ENCODE data around the gene WNT3A. TPM values are rescaled to one million over a fixed set of nuclear protein-coding genes. Genes with fewer than 3 reads are reported as not detected.

WNT3A gene
- total RNA-seq, 2 donors from 2014 or later: not detected

GRCh38 chr1:227987181-227987580 is 19.6 kb upstream of the WNT3A start:
- H3K27ac Mint-ChIP-seq: no peak overlapping the region
- no peak overlapping the region for H3K4me3 Mint-ChIP-seq
- H3K4me1 Mint-ChIP-seq: no peaks in the 10 kb centered on the region
- H3K27me3 Mint-ChIP-seq: peaks cover 24% of the 10 kb centered on the region
- ATAC-seq (replicated peaks): no peak
- H3K9me3 Mint-ChIP-seq: peaks cover 6% of the 10 kb centered on the region
- H3K36me3 Mint-ChIP-seq (ENCODE audit: low read depth): no peaks in the 10 kb centered on the region

- Mint-ChIP-seq H3K27me3 (peaks cover 15% of the 10 kb centered on the region), H3K27ac (no peak overlapping the region), H3K36me3 (ENCODE audit: low read depth) (no peaks in the 10 kb centered on the region), H3K4me3 (no peak overlapping the region), H3K4me1 (no peaks in the 10 kb centered on the region), H3K9me3 (peaks cover 17% of the 10 kb centered on the region)
- no peak for ATAC-seq (replicated peaks)
These were observed 12.0 kb upstream of the WNT3A start for GRCh38 chr1:227994632-227995300.

GRCh38 chr1:227996187-227996950 is 10.4 kb upstream of the WNT3A start:
- no peak overlapping the region for H3K27ac Mint-ChIP-seq
- peaks cover 17% of the 10 kb centered on the region for H3K9me3 Mint-ChIP-seq
- no peaks in the 10 kb centered on the region for H3K36me3 Mint-ChIP-seq (ENCODE audit: low read depth)
- no peak for ATAC-seq (replicated peaks)
- no peak overlapping the region for H3K4me3 Mint-ChIP-seq
- no peaks in the 10 kb centered on the region for H3K4me1 Mint-ChIP-seq
- peaks cover 19% of the 10 kb centered on the region for H3K27me3 Mint-ChIP-seq

GRCh38 chr1:227998374-227999055 is 8.3 kb upstream of the WNT3A start:
- Mint-ChIP-seq H3K4me3 (no peak overlapping the region), H3K36me3 (ENCODE audit: low read depth) (no peaks in the 10 kb centered on the region), H3K9me3 (peaks cover 17% of the 10 kb centered on the region), H3K27me3 (peaks cover 25% of the 10 kb centered on the region), H3K27ac (no peak overlapping the region), H3K4me1 (no peaks in the 10 kb centered on the region)
- ATAC-seq (replicated peaks): no peak

GRCh38 chr1:227999056-227999930 is 7.5 kb upstream of the WNT3A start:
- Mint-ChIP-seq H3K27ac (no peak overlapping the region), H3K4me3 (no peak overlapping the region), H3K4me1 (no peaks in the 10 kb centered on the region), H3K36me3 (ENCODE audit: low read depth) (no peaks in the 10 kb centered on the region), H3K27me3 (peaks cover 32% of the 10 kb centered on the region), H3K9me3 (peaks cover 17% of the 10 kb centered on the region)
- ATAC-seq (replicated peaks): peak; percentile 92

- Mint-ChIP-seq H3K27ac (no peak overlapping the region), H3K36me3 (ENCODE audit: low read depth) (no peaks in the 10 kb centered on the region), H3K4me1 (no peaks in the 10 kb centered on the region), H3K27me3 (peaks cover 35% of the 10 kb centered on the region), H3K9me3 (peaks cover 17% of the 10 kb centered on the region), H3K4me3 (no peak overlapping the region)
- ATAC-seq (replicated peaks): no peak
These were observed 6.4 kb upstream of the WNT3A start for GRCh38 chr1:228000416-228000815.

GRCh38 chr1:228000836-228001563 is 5.8 kb upstream of the WNT3A start:
- no peak overlapping the region for H3K4me3 Mint-ChIP-seq
- peaks cover 17% of the 10 kb centered on the region for H3K9me3 Mint-ChIP-seq
- H3K4me1 Mint-ChIP-seq: no peaks in the 10 kb centered on the region
- H3K36me3 Mint-ChIP-seq (ENCODE audit: low read depth): no peaks in the 10 kb centered on the region
- H3K27me3 Mint-ChIP-seq: peaks cover 41% of the 10 kb centered on the region
- no peak for ATAC-seq (replicated peaks)
- no peak overlapping the region for H3K27ac Mint-ChIP-seq

- Mint-ChIP-seq H3K36me3 (ENCODE audit: low read depth) (no peaks in the 10 kb centered on the region), H3K27me3 (peaks cover 42% of the 10 kb centered on the region), H3K27ac (no peak overlapping the region), H3K4me1 (no peaks in the 10 kb centered on the region), H3K4me3 (no peak overlapping the region), H3K9me3 (peaks cover 8% of the 10 kb centered on the region)
- ATAC-seq (replicated peaks): no peak
These were observed 4.9 kb upstream of the WNT3A start for GRCh38 chr1:228001738-228002535.

GRCh38 chr1:228002792-228003191 is 4.0 kb upstream of the WNT3A start:
- H3K4me1 Mint-ChIP-seq: no peaks in the 10 kb centered on the region
- no peak for ATAC-seq (replicated peaks)
- H3K4me3 Mint-ChIP-seq: no peak overlapping the region
- H3K27ac Mint-ChIP-seq: no peak overlapping the region
- peaks cover 47% of the 10 kb centered on the region for H3K27me3 Mint-ChIP-seq
- H3K9me3 Mint-ChIP-seq: peaks cover 6% of the 10 kb centered on the region
- no peaks in the 10 kb centered on the region for H3K36me3 Mint-ChIP-seq (ENCODE audit: low read depth)

- ATAC-seq (replicated peaks): no peak
- Mint-ChIP-seq H3K27ac (no peak overlapping the region), H3K4me3 (no peak overlapping the region), H3K36me3 (ENCODE audit: low read depth) (no peaks in the 10 kb centered on the region), H3K4me1 (no peaks in the 10 kb centered on the region), H3K27me3 (peaks cover 42% of the 10 kb centered on the region), H3K9me3 (no peaks in the 10 kb centered on the region)
These were observed 3.1 kb upstream of the WNT3A start for GRCh38 chr1:228003461-228004330.

- ATAC-seq (replicated peaks): peak; percentile 69
- Mint-ChIP-seq H3K4me3 (no peak overlapping the region), H3K4me1 (no peaks in the 10 kb centered on the region), H3K36me3 (ENCODE audit: low read depth) (no peaks in the 10 kb centered on the region), H3K9me3 (no peaks in the 10 kb centered on the region), H3K27ac (no peak overlapping the region), H3K27me3 (peaks cover 48% of the 10 kb centered on the region)
These were observed 2.4 kb upstream of the WNT3A start for GRCh38 chr1:228004331-228004855.

GRCh38 chr1:228004856-228005462 is 1.8 kb upstream of the WNT3A start:
- Mint-ChIP-seq H3K27ac (no peak overlapping the region), H3K36me3 (ENCODE audit: low read depth) (no peaks in the 10 kb centered on the region), H3K4me1 (no peaks in the 10 kb centered on the region), H3K27me3 (peaks cover 52% of the 10 kb centered on the region), H3K4me3 (no peak overlapping the region), H3K9me3 (no peaks in the 10 kb centered on the region)
- no peak for ATAC-seq (replicated peaks)

Data from activated T-helper 17 cell treated with anti-CD3 and anti-CD28 coated beads, Interleukin-2, amount 50 U/mL, for 72 hours (primary cell).